HepG2 (cell line): ENCODE results near the gene PPM1K. TPM values are rescaled to one million over a fixed set of nuclear protein-coding genes. Genes with fewer than 3 reads are reported as not detected.

ENCODE experiments used
- ATAC-seq: fragments of 200-7000 bp; cut with Tn5 transposase; 3 replicates; pipeline ENCODE4 v1.9.1; 2020; ENCODE audit warnings: mild to moderate bottlenecking, moderate library complexity
- BruUV-seq: library from RNA; stranded (reverse); fragments of 400-500 nt; replicated peaks from 2 replicates; lab custom pipeline; 2021; lab: Mats Ljungman, UMichigan
- CTCF ChIA-PET: fragments of 300-600 bp; formaldehyde crosslinking; extraction: SDS; loops from one replicate; lab custom pipeline; 2021; ENCODE audit warnings: low total read pairs, inconsistent platforms, low intra/inter-chr PET ratio; lab: Yijun Ruan, JAX
- POLR2A ChIA-PET: fragments of 350-600 bp; sonication (Branson Sonifier 250); formaldehyde crosslinking; loops from one replicate; lab custom pipeline; 2020; ENCODE audit warnings: antibody characterized with exemption, inconsistent platforms; lab: Yijun Ruan, JAX
- DNase-seq: peaks from one replicate; pipeline ENCODE4 v3.0.0-alpha.2; 2015; ENCODE audit warnings: low spot score
- FAIRE-seq: peaks from 3 replicates; lab custom pipeline; 2011; peaks lifted over from hg19 to GRCh38; lab: Jason Lieb, UNC
- H2AFZ ChIP-seq: one replicate; pipeline ENCODE4 v1.6.1; 2011; ENCODE audit warnings: low read length, inconsistent platforms
- H3K27ac ChIP-seq: fragments of 300-600 bp; 3 replicates; pipeline ENCODE4 v1.8.0; 2011; ENCODE audit warnings: mixed run types, mild to moderate bottlenecking, mixed read lengths, low read length, inconsistent platforms; ENCODE audit not compliant: insufficient read depth; ENCODE audit errors: extremely low read length
- H3K27me3 ChIP-seq, 2 experiments: fragments of 200-600 bp in 1 of 2; 2 replicates in 1 of 2; 3 replicates in 1 of 2; pipeline versions ENCODE4 v1.6.0 to v1.8.0; 2011; ENCODE audit warnings: low read length in 2 of 2, mild to moderate bottlenecking in 2 of 2, moderate library complexity in 2 of 2, inconsistent platforms in 1 of 2; ENCODE audit not compliant: insufficient read depth in 2 of 2, control insufficient read depth in 1 of 2
- H3K36me3 ChIP-seq, 2 experiments: fragments of 200-600 bp in 1 of 2; replicated peaks in 1 of 2; 2 replicates in 1 of 2; 3 replicates in 1 of 2; pipeline versions ENCODE4 v1.5.1 to v1.8.0; 2011; ENCODE audit warnings: low read length in 2 of 2, inconsistent platforms in 1 of 2; ENCODE audit not compliant: insufficient read depth in 2 of 2, control insufficient read depth in 1 of 2
- H3K4me1 ChIP-seq: 2 replicates; pipeline ENCODE4 v1.5.1; 2012; ENCODE audit warnings: low read length, inconsistent platforms; ENCODE audit not compliant: insufficient read depth
- H3K4me2 ChIP-seq: 2 replicates; pipeline ENCODE4 v1.6.0; 2011; ENCODE audit warnings: low read depth, low read length, inconsistent platforms
- H3K4me3 ChIP-seq, 3 experiments: fragments of 200-600 bp in 1 of 3; sonication (generic), shearing (Covaris generic) in 1 of 3; replicated peaks in 1 of 3; 2 replicates each; pipeline ENCODE4 v1.5.1; 2011 to 2016; ENCODE audit warnings: low read length in 3 of 3, inconsistent platforms in 2 of 3, low read depth in 2 of 3, mild to moderate bottlenecking in 2 of 3, control low read depth in 1 of 3, mixed read lengths in 1 of 3; ENCODE audit not compliant: insufficient read depth in 1 of 3
- H3K79me2 ChIP-seq: one replicate; pipeline ENCODE4 v1.6.1; 2011; ENCODE audit warnings: low read length, inconsistent platforms; ENCODE audit not compliant: insufficient read depth
- H3K9ac ChIP-seq: 2 replicates; pipeline ENCODE4 v1.6.0; 2011; ENCODE audit warnings: mild to moderate bottlenecking, low read depth, low read length, inconsistent platforms; ENCODE audit not compliant: insufficient read depth
- H3K9me3 ChIP-seq: 2 replicates; pipeline ENCODE4 v1.5.1; 2012; ENCODE audit warnings: mild to moderate bottlenecking, low read length
- H4K20me1 ChIP-seq: 2 replicates; pipeline ENCODE4 v1.6.0; 2011; ENCODE audit warnings: inconsistent platforms, mild to moderate bottlenecking, low read length, moderate library complexity; ENCODE audit not compliant: insufficient read depth
- AHR ChIP-seq: IDR thresholded peaks from 2 replicates; pipeline ENCODE4 v1.6.1; 2018; ENCODE audit warnings: missing genetic modification reagents, missing compliant biosample characterization
- ATM ChIP-seq: fragments of 450-650 bp; IDR thresholded peaks from 2 replicates; pipeline ENCODE4 v1.7.1; 2017; ENCODE audit warnings: mild to moderate bottlenecking, borderline replicate concordance
- E2F1 ChIP-seq: sonication (generic); formaldehyde crosslinking; IDR thresholded peaks from 2 replicates; pipeline ENCODE4 v1.5.0; 2020; ENCODE audit warnings: missing genetic modification reagents
- FOXP4 ChIP-seq: sonication (generic); formaldehyde crosslinking; IDR thresholded peaks from 2 replicates; pipeline ENCODE4 v1.4.0; 2020; ENCODE audit warnings: missing genetic modification reagents
- PRPF4 ChIP-seq: fragments of 200-400 bp; formaldehyde crosslinking; IDR thresholded peaks from 2 replicates; pipeline ENCODE4 v1.6.1; 2016; ENCODE audit warnings: low read length, low read depth; ENCODE audit not compliant: poor library complexity, severe bottlenecking
- TBP ChIP-seq: sonication (generic); formaldehyde crosslinking; IDR thresholded peaks from 2 replicates; pipeline ENCODE4 v1.5.0; 2020; ENCODE audit warnings: missing genetic modification reagents
- THRA ChIP-seq: sonication (generic); formaldehyde crosslinking; IDR thresholded peaks from 2 replicates; pipeline ENCODE4 v1.4.0; 2020; ENCODE audit warnings: missing genetic modification reagents, borderline replicate concordance
- YEATS4 ChIP-seq: sonication (generic); formaldehyde crosslinking; IDR thresholded peaks from 2 replicates; pipeline ENCODE4 v1.4.0; 2020; ENCODE audit warnings: missing genetic modification reagents, borderline replicate concordance
- ZFY ChIP-seq: sonication (generic); formaldehyde crosslinking; IDR thresholded peaks from 2 replicates; pipeline ENCODE4 v1.4.0; 2020; ENCODE audit warnings: missing genetic modification reagents
- ZKSCAN1 ChIP-seq: fragments of 150-350 bp; IDR thresholded peaks from 2 replicates; pipeline ENCODE4 v1.6.1; 2014; ENCODE audit warnings: low read length
- ZNF34 ChIP-seq: sonication (generic); formaldehyde crosslinking; IDR thresholded peaks from 2 replicates; pipeline ENCODE4 v1.4.0; 2020; ENCODE audit warnings: mild to moderate bottlenecking, missing genetic modification reagents, borderline replicate concordance
- ZNF713 ChIP-seq: sonication (generic); formaldehyde crosslinking; IDR thresholded peaks from 2 replicates; pipeline ENCODE4 v1.4.0; 2020; ENCODE audit warnings: mild to moderate bottlenecking, missing genetic modification reagents
- ZNF800 ChIP-seq: sonication (generic); formaldehyde crosslinking; IDR thresholded peaks from 2 replicates; pipeline ENCODE4 v1.4.0; 2020; ENCODE audit warnings: missing genetic modification reagents
- ZSCAN5A ChIP-seq: sonication (generic); formaldehyde crosslinking; IDR thresholded peaks from 2 replicates; pipeline ENCODE4 v1.8.0; 2022; ENCODE audit warnings: mild to moderate bottlenecking, missing genetic modification reagents, borderline replicate concordance
- WGBS: methylation state at CpG from one replicate; pipeline ENCODE4 v1.1.6; 2017; ENCODE audit warnings: low lambda C conversion rate; 5-methylcytosine and 5-hydroxymethylcytosine counted together
- in situ Hi-C: cut with HindIII; loops from 2 replicates; pipeline ENCODE4 v1.10.0; 2017; ENCODE audit warnings: low pct_unique_long_range_greater_than_20kb; ENCODE audit not compliant: extremely low pct_ligation_motif_present
- intact Hi-C: fragments of 100-400 bp; cut with micrococcal nuclease; formaldehyde crosslinking; loops from one replicate; pipeline ENCODE4 v1.10.0; 2022; ENCODE audit not compliant: unreplicated experiment
- polyA plus RNA-seq, 8 experiments: library from polyadenylated mRNA; depleted of rRNA in 3 of 8; stranded (reverse) in 7 of 8; unstranded in 1 of 8; fragments of >200 nt; fragmentation: Illumina TruSeq in 4 of 8; extraction: Trizol in 4 of 8; gene quantifications; 2 replicates each; pipeline versions ENCODE4 v1.2.1 to v1.2.3, GENCODE V29; 2011 to 2016; ENCODE audit warnings: low read depth in 4 of 8, missing spikeins in 1 of 8, mixed read lengths in 1 of 8; ENCODE audit not compliant: insufficient read depth in 1 of 8
- total RNA-seq, 5 experiments: library from RNA; depleted of rRNA; stranded (reverse); fragments of >200 nt; fragmentation: Illumina TruSeq; extraction: Trizol; gene quantifications; 2 replicates each; pipeline ENCODE4 v1.2.3, GENCODE V29; 2016; ENCODE audit warnings: low read depth in 1 of 5

Gene PPM1K
- total and polyA plus RNA-seq, 2 of the 13 experiments (the other 11 are each of a cell fraction or from before 2014, with no cell fraction given): 11.9 to 17.8 TPM

- Histone ChIP-seq H3K9me3 (no peaks in the 10 kb centered on the region), H4K20me1 (no peaks in the 10 kb centered on the region), H3K27ac (no peak overlapping the region), H2AFZ (no peak overlapping the region), H3K4me3 (peak overlapping the region in 2 of 3 experiments; percentile 22 to 30; a peak in 3 of 6 replicates), H3K9ac (no peak overlapping the region), H3K27me3 (no peaks in the 10 kb centered on the region; a peak in 1 of 5 replicates), H3K36me3 (no peaks in the 10 kb centered on the region), H3K79me2 (no peaks in the 10 kb centered on the region), H3K4me1 (peaks cover 26% of the 10 kb centered on the region), H3K4me2 (peak overlapping the region; percentile 50)
- peak; percentile 47 for FAIRE-seq
- intact Hi-C loops (loop anchor here (1.0 to 5.0 kb wide), 7 partner anchors 52 to 534 kb away; partner anchors contain the start of gene SPP1), in situ Hi-C loops (loop anchor here (5.0 to 10.0 kb wide), 2 partner anchors 159 to 357 kb away; no protein-coding TSS in a partner anchor)
- DNase-seq: peak; percentile 52
- POLR2A ChIA-PET: interaction anchor here (0.9 kb wide), 1 partner anchor 178 kb away, joined by 4 read pairs; no protein-coding TSS in a partner anchor
- no TSS peak for BruUV-seq
- 47% methylated on average over 18 of the region's 18 CpGs for WGBS
- peak; percentile 64 for ATAC-seq
- CTCF ChIA-PET: interaction anchor here (0.7 to 2.6 kb wide), 7 partner anchors 153 to 532 kb away, joined by 3 to 62 read pairs (median 4); no protein-coding TSS in a partner anchor
- TF ChIP-seq ZFY (CRISPR knock-in tag): no peak
- TF ChIP-seq ZNF800: 0 out of 2 replicates have a peak, but pooled peaks have one; percentile 33
- TF ChIP-seq ZNF713 (CRISPR knock-in tag): no peak
- no peak for TF ChIP-seq ZSCAN5A
- TF ChIP-seq TBP (CRISPR knock-in tag): no peak
- 0 out of 2 replicates have a peak, but pooled peaks have one; percentile 13 for TF ChIP-seq FOXP4 (CRISPR knock-in tag)
- TF ChIP-seq ATM: no peak
- no peak for TF ChIP-seq THRA (CRISPR knock-in tag)
- TF ChIP-seq ZKSCAN1: no peak
- TF ChIP-seq PRPF4: no peak
- TF ChIP-seq E2F1 (CRISPR knock-in tag): no peak
- TF ChIP-seq YEATS4 (CRISPR knock-in tag): peak; percentile 48; the same call in 1 of the 2 replicates
- TF ChIP-seq ZNF34 (CRISPR knock-in tag): no peak
- TF ChIP-seq AHR (CRISPR knock-in tag): no peak
These were observed 72.7 kb downstream of the PPM1K start for GRCh38 chr4:88211473-88212252.
